Measurements from ENCODE around the gene ARID4B. TPM values are rescaled to one million over a fixed set of nuclear protein-coding genes. Genes with fewer than 3 reads are reported as not detected.
A peak's percentile ranks its signal among the peaks of the same experiment; 100 is the strongest.
"Not testable (repeated sequence)": the region's sequence is repeated elsewhere in the genome, so short reads cannot be mapped to it uniquely, and the experiment has no call there.

ARID4B gene
- total RNA-seq (2014; rRNA removed; shearing (Covaris generic)), result 30.0 and 34.5 TPM in 2 replicates

GRCh38 chr1:235327559-235328270, at the start of gene ARID4B:
TSS of gene ARID4B (minus strand) at chr1:235328179. CDS start at chr1:235326919, 1,260 bp downstream.
- no peak for DNase-seq (ENCODE audit: low spot score)

DNA sequence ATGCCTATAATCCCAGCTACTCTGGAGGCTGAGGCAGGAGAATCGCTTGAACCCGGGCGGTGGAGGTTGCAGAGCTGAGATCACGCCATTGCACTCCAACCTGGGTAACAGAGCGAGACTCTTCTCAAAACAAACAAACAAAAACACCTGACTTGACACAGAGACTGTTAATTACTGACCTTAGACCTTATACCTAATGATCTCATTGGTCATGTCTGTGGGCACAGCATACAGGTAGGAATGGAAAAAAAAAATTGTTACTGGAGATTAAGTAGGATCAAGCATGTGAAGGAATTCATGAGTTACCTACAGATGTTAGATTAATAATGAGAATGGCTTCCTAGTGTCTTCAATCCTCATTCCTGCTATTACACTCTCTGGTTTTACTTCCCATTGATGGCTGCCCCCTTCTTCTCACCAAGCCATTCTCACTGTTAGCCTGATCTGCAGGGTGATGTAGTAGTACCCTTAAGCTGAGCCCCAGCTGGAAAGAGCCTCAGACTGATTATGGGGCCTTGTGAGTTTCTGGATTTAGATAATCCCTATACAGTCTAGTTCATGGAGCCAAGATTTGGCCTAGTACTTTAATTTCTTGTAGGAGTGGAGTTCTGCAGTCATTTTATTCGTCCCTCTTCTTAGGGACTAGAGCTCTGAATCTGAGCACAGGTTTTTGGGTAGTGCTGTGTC, 48.1 kb upstream of the ARID4B start:
- no peak for DNase-seq (ENCODE audit: low spot score)

GRCh38 chr1:235369802-235370201, 41.8 kb upstream of the ARID4B start:
- no peak for DNase-seq (ENCODE audit: low spot score)

GRCh38 chr1:235368428-235368827, 40.4 kb upstream of the ARID4B start:
- no peak for DNase-seq (ENCODE audit: low spot score)

- DNase-seq (ENCODE audit: low spot score), result peak; percentile 98
Observed at GRCh38 chr1:235367000-235367908, 39.3 kb upstream of the ARID4B start, which contains the start of gene TBCE. TSS of gene TBCE (plus strand) at chr1:235367427. CDS start at chr1:235380050, 12,623 bp downstream.

- no peak for DNase-seq (ENCODE audit: low spot score)
Observed at GRCh38 chr1:235366286-235366685, 38.3 kb upstream of the ARID4B start.

- not testable (repeated sequence) for DNase-seq (ENCODE audit: low spot score)
Observed at GRCh38 chr1:235364189-235364588, 36.2 kb upstream of the ARID4B start.

DNA sequence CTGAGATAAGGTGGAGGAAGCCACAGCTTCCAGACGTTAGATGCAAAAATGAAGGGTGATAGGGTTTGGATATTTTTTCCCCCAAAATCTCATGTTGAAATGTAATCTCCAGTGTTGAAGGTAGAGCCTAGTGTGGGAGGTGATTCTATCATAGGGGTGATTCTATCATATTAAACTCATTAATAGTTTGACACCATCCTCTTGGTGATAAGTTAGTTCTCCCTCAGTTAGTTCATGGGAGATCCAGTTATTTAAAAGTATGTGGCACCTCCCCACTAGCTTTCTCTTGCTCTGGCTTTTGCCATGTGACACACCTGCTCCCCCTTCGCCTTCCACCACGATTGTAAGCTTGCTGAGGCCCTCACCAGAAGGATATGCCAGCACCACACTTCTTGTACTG, 30.9 kb upstream of the ARID4B start:
- DNase-seq (ENCODE audit: low spot score), result no peak

DNA sequence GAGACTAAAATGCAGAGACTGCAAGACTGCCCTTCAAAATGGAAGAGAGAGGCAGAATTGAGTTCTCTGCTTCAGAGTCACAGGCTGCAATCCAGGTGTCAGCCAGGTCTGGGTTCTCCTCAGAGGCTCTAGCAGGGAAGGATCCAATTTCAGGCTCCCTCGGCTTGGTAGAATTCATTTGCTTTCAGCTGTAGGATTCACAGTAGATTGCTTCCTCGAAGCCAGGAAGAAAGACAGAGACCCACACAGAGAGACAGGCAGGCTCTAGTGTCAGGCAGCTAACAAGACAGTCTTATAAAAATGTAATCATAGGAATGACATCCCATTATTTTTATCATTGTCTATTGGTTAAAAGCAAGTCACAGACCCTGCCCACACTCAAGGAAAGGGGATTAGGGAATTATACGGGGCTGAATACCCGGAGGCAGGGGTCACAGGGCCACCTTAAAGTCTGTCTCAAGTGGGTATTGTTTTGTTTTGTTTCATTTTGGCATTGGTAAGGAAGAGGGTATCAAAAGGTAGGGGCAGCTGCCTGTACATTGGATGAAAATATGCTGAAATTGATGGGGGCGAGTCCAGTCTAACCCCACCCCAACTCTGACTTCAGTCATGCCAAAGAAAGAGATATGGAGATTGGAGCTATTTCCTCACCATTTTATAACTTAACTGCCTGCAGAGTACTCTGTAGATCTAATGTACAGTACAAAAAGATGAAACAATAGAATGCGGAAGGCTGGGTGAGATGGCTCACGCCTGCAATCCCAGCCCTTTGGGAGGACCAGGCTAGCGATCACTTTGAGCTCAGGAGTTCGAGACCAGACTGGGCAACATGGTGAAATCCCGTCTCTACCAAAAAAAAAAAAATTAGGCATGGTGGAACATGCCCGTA, 29.8 kb upstream of the ARID4B start:
- DNase-seq (ENCODE audit: low spot score), result no peak

GRCh38 chr1:235351898-235352297, 23.9 kb upstream of the ARID4B start:
- DNase-seq (ENCODE audit: low spot score), result no peak

DNA sequence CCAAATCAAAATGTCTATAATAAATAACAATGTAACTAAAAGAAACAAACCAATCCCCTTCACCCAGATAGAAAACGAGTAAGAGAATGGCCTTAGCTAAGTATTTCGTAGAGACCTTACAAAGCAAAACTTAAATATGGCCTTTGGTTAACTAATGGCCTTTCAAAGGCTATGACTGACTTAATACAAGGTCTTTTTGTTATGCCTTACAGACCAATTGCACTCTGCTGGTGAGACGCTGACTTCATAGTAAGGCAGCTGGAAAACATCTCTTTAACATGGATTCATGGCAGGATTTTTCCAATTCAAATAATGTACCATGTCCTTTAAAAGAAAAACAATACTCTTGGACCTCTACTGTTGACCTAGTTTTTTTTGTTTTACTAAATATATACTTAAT, 23.5 kb upstream of the ARID4B start:
- no peak for DNase-seq (ENCODE audit: low spot score)

- no peak for DNase-seq (ENCODE audit: low spot score)
Observed at GRCh38 chr1:235343726-235344125, 15.7 kb upstream of the ARID4B start.

DNA sequence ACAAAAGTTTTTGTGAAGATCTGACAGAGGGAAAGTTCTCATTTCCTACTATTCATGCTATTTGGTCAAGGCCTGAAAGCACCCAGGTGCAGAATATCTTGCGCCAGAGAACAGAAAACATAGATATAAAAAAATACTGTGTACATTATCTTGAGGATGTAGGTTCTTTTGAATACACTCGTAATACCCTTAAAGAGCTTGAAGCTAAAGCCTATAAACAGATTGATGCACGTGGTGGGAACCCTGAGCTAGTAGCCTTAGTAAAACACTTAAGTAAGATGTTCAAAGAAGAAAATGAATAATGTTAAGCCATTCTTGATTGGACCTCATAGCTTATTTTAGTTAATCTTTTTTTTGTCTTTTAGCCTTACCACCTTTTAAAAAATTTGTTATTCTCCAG, 14.5 kb upstream of the ARID4B start:
- no peak for DNase-seq (ENCODE audit: low spot score)

GRCh38 chr1:235342039-235342438, 14.1 kb upstream of the ARID4B start:
- DNase-seq (ENCODE audit: low spot score), result no peak

DNA sequence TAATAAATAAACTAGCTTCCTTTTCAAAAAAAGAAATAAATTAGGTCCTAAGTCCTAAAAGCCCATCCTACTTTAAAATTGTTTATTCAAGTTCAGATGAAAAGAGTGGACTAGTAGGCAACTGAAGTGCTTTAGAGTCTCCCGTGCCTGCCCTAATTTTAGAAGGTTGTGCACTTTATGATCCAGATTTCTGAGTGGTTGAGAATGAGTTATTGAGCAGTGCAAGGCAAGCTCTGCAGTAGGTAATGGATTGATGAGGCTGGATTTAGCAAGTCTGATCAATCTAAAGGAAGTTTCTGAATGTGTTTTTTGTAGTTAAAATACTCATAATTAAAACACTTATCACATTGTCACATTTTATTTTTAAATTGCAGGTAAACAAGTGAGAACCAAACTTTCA, 13.4 kb upstream of the ARID4B start:
- DNase-seq (ENCODE audit: low spot score), result no peak

GRCh38 chr1:235339746-235340145, 11.8 kb upstream of the ARID4B start:
- DNase-seq (ENCODE audit: low spot score), result no peak

GRCh38 chr1:235336903-235337302, 8.9 kb upstream of the ARID4B start:
- no peak for DNase-seq (ENCODE audit: low spot score)

DNA sequence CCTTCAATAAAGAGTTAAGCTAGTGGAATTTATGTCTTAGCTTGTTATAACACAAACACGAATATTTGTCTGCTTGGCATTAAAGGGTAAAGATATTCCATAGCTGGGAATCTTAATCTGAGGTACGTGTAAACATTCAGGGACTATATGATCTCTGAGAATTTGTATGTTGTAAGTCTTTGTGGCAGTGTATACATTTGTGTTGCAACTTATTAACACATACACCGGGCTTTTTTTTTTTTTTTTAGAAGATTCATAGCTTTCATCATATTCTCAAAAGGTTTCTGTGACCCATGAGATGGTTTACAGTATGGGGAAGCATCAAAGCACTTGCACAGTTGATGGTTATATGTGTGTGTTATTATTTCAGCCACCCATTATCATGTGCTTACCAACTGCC, 3.4 kb upstream of the ARID4B start:
- DNase-seq (ENCODE audit: low spot score), result no peak

GRCh38 chr1:235330918-235331285, 2.9 kb upstream of the ARID4B start:
- peak; percentile 27 for DNase-seq (ENCODE audit: low spot score)

GRCh38 chr1:235329139-235329902, 1.3 kb upstream of the ARID4B start:
- DNase-seq (ENCODE audit: low spot score), result peak; percentile 63

Measured in HT-29 (cell line).